Activated CD8-positive, alpha-beta T cell treated with anti-CD3 and anti-CD28 coated beads for 36 hours (primary cell): ENCODE data around the gene PPEF2. TPM values are rescaled to one million over a fixed set of nuclear protein-coding genes. Genes with fewer than 3 reads are reported as not detected.
"Not testable (repeated sequence)": the region's sequence is repeated elsewhere in the genome, so short reads cannot be mapped to it uniquely, and the experiment has no call there.

ENCODE experiments used
- ATAC-seq: fragments of 200-7000 bp; cut with Tn5 transposase; one replicate; pipeline ENCODE4 v1.10.0; 2021; ENCODE audit warnings: mild to moderate bottlenecking, moderate library complexity
- CTCF ChIA-PET: fragments of 350-600 bp; sonication (Branson Sonifier 250); formaldehyde crosslinking; loops from one replicate; lab custom pipeline; 2021; ENCODE audit warnings: antibody characterized with exemption; lab: Charles Lee
- POLR2A ChIA-PET: fragments of 350-600 bp; sonication (Branson Sonifier 250); formaldehyde crosslinking; loops from one replicate; lab custom pipeline; 2021; ENCODE audit warnings: antibody characterized with exemption; lab: Charles Lee
- DNase-seq: peaks from one replicate; pipeline ENCODE4 v3.0.0-alpha.2; 2020
- H3K27ac Mint-ChIP-seq: one replicate; pipeline ENCODE4 v1.8.0; 2021; ENCODE audit warnings: mild to moderate bottlenecking, mixed read lengths
- H3K27me3 Mint-ChIP-seq: one replicate; pipeline ENCODE4 v1.8.0; 2021; ENCODE audit warnings: mixed read lengths
- H3K36me3 Mint-ChIP-seq: one replicate; pipeline ENCODE4 v1.8.0; 2021; ENCODE audit warnings: low read depth, mixed read lengths
- H3K4me1 Mint-ChIP-seq: one replicate; pipeline ENCODE4 v1.8.0; 2021; ENCODE audit warnings: low read depth, mixed read lengths
- H3K4me3 Mint-ChIP-seq: one replicate; pipeline ENCODE4 v1.8.0; 2021; ENCODE audit warnings: mild to moderate bottlenecking, moderate library complexity, mixed read lengths
- H3K9me3 Mint-ChIP-seq: one replicate; pipeline ENCODE4 v1.8.0; 2021; ENCODE audit warnings: mixed read lengths
- intact Hi-C: fragments of 100-400 bp; cut with micrococcal nuclease; formaldehyde crosslinking; loops from one replicate; pipeline ENCODE4 v1.10.0; 2022
- total RNA-seq, 2 experiments: library from RNA; stranded (reverse); gene quantifications; one replicate each; pipeline ENCODE4 v1.2.3, GENCODE V29; 2021
- TF ChIP-seq, protein P1 (sequence below): fragments of 200-600 bp; IDR thresholded peaks from one replicate; pipeline ENCODE4 v1.8.0; 2022; ENCODE audit warnings: antibody characterized with exemption, mild to moderate bottlenecking

PPEF2 gene
- total RNA-seq, 2 experiments from 2014 or later: 0.11 to 0.25 TPM

DNA sequence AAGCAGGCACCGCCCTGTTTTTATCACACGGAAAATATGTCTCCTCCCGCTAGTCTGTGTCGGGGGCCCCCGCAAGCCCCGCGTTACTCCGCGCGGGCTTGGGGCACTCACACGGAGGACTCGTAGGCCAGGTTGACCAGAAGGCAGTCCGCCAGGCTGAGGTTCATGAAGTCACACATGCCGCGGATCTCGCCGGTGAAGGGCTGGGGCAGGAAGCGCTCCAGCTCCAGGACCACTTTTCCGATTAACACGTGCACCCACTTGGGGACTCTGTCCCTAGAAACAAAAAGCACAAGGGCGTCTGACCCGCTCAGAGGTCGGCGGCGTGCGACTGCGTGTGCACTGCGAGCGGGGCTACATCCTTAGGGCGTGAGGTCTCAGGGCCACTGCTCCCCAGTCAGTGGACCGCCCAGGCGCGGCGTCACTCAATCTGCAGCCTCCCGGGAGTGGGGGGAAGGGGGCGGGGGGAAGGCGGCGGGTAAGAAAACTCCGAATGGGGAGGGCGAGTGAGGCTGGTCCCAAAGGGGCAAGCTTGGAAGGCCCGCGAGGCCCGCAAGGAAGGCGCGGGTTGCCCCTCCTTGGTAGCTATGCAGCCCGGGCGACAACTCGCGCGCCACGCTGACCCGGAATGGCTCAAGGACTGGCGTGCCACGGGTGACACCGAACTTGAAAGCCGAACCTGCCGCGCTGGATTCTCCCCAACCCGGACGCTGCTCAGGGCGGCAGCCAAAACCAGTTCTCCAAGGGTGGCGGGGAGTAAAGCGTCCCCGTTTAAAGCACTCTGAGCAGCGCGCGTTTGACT, 37.8 kb upstream of the PPEF2 start:
- intact Hi-C loops: no loop called here
- Mint-ChIP-seq H3K4me3 (peak overlapping the region; percentile 98), H3K27ac (peak overlapping the region; percentile 98), H3K27me3 (no peaks in the 10 kb centered on the region), H3K9me3 (no peaks in the 10 kb centered on the region), H3K36me3 (peaks cover 20% of the 10 kb centered on the region), H3K4me1 (peaks cover 11% of the 10 kb centered on the region)
- ATAC-seq (peak; percentile 78), DNase-seq (peak; percentile 85)
- POLR2A ChIA-PET: interaction anchor here (0.6 to 1.0 kb wide), 5 partner anchors 9 to 275 kb away, joined by 3 to 4 read pairs (median 3); no protein-coding TSS in a partner anchor
- TF ChIP-seq, protein P1, sequence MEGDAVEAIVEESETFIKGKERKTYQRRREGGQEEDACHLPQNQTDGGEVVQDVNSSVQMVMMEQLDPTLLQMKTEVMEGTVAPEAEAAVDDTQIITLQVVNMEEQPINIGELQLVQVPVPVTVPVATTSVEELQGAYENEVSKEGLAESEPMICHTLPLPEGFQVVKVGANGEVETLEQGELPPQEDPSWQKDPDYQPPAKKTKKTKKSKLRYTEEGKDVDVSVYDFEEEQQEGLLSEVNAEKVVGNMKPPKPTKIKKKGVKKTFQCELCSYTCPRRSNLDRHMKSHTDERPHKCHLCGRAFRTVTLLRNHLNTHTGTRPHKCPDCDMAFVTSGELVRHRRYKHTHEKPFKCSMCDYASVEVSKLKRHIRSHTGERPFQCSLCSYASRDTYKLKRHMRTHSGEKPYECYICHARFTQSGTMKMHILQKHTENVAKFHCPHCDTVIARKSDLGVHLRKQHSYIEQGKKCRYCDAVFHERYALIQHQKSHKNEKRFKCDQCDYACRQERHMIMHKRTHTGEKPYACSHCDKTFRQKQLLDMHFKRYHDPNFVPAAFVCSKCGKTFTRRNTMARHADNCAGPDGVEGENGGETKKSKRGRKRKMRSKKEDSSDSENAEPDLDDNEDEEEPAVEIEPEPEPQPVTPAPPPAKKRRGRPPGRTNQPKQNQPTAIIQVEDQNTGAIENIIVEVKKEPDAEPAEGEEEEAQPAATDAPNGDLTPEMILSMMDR: no peak
- CTCF ChIA-PET: interaction anchor here (0.9 to 2.0 kb wide), 5 partner anchors 24 to 215 kb away, joined by 3 to 5 read pairs (median 4); partner anchors contain the start of genes PPEF2 and USO1

DNA sequence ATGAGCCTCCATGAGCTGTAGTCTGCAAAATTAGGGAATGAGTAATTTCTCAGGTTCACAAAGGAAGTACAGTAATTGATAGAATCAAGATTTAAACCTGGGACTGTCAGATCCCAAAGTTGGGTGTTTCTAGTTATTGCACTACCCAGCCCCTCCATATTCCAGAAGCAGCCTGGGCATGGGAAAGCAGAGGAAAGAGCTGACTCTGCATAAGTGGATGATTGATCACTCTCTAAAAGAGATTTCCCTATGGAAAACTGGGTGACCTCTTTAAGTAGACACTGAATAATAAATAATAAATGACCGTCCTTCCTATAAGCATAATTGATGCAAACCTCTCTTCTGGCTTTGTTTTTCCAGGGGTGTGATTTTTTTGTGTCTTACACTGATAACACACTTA, 33.4 kb upstream of the PPEF2 start:
- TF ChIP-seq, protein P1: no peak
- CTCF ChIA-PET: interaction anchor here (1.6 kb wide), 1 partner anchor 40 kb away, joined by 3 read pairs; no protein-coding TSS in a partner anchor
- H3K36me3 Mint-ChIP-seq: peaks cover 33% of the 10 kb centered on the region
- no peaks in the 10 kb centered on the region for H3K27me3 Mint-ChIP-seq
- intact Hi-C loops: no loop called here
- H3K4me1 Mint-ChIP-seq: peaks cover 11% of the 10 kb centered on the region
- no peak overlapping the region for H3K4me3 Mint-ChIP-seq
- ATAC-seq: no peak
- POLR2A ChIA-PET: interaction anchor here (0.6 kb wide), 1 partner anchor 266 kb away, joined by 3 read pairs; no protein-coding TSS in a partner anchor
- no peak for DNase-seq
- H3K9me3 Mint-ChIP-seq: no peaks in the 10 kb centered on the region
- no peak overlapping the region for H3K27ac Mint-ChIP-seq

DNA sequence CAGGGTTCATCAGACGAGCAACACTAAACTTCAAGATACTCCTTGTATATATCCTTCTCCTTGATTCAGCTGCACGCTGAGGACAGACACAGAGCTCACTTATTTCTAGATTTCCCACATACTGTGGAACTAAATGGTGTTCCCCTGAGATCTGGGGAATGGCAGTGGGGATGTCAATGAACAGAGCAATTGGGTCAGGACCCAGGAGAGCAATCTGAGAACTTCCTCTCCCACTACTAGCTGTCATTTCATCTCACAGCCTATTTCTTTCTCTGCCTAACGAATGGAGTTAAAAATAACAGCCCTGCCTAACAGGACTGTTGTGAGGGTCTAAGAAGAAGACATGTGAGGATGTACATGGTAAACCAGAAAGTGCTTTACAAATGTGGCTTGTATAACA, 27.9 kb upstream of the PPEF2 start:
- Mint-ChIP-seq H3K4me3 (no peak overlapping the region), H3K4me1 (no peaks in the 10 kb centered on the region), H3K27me3 (no peaks in the 10 kb centered on the region), H3K9me3 (no peaks in the 10 kb centered on the region), H3K36me3 (peaks cover 30% of the 10 kb centered on the region), H3K27ac (no peak overlapping the region)
- ATAC-seq (no peak), DNase-seq (no peak)
- ChIA-PET CTCF (interaction anchor here (0.6 to 0.7 kb wide), 2 partner anchors 68 to 1533 kb away, joined by 3 to 4 read pairs; no protein-coding TSS in a partner anchor), POLR2A (interaction anchor here (1.0 to 2.1 kb wide), 2 partner anchors 9 to 18 kb away, joined by 3 to 4 read pairs; no protein-coding TSS in a partner anchor)
- TF ChIP-seq, protein P1: no peak
- intact Hi-C loops: no loop called here

DNA sequence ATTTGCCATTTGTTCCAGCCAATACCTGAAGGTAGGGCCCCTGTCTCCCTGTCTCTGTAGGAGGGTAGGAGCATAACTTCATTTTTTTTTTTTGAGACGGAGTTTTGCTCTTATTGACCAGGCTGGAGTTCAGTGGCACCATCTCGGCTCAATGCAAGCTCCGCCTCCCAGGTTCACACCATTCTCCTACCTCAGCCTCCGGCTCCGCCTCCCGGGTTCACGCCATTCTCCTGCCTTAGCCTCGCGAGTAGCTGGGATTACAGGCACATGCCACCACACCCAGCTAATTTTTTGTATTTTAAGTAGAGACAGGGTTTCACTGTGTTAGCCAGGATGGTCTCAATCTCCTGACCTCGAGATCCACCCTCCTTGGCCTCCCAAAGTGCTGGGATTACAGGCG, 22.7 kb upstream of the PPEF2 start:
- ATAC-seq, DNase-seq, H3K4me1 Mint-ChIP-seq, POLR2A ChIA-PET, intact Hi-C loops, H3K27me3 Mint-ChIP-seq, H3K9me3 Mint-ChIP-seq, H3K4me3 Mint-ChIP-seq, H3K27ac Mint-ChIP-seq: not testable (repeated sequence)
- peaks cover 42% of the 10 kb centered on the region for H3K36me3 Mint-ChIP-seq
- CTCF ChIA-PET: interaction anchor here (0.8 to 1.7 kb wide), 3 partner anchors 9 to 30 kb away, joined by 3 to 6 read pairs (median 4); no protein-coding TSS in a partner anchor

DNA sequence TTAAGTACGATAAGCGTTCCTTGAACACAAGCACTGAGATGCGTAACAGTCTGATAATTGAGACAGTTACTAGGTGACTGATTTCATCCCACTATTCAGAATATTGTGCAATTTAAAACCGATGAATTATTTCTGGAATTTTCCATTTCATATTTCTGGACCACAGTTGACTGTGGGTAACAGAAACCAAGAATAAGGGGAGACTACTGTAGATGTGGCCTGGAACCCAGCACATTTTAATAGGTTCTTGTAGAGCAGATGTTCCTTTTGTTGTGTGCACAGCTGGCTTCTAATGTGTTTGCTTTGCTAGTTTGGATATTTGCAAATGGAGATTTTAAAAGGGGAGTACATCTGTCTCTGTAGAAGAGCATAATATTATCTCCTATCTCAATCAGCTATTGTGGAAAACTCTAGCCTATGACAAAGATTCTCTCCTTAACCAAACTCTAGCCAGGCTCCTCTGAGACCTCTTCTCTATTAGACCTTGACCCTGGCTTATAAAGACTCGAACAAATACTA, 22.1 kb upstream of the PPEF2 start:
- Mint-ChIP-seq H3K4me1 (no peaks in the 10 kb centered on the region), H3K27me3 (no peaks in the 10 kb centered on the region), H3K4me3 (no peak overlapping the region), H3K27ac (no peak overlapping the region), H3K36me3 (peaks cover 44% of the 10 kb centered on the region), H3K9me3 (no peaks in the 10 kb centered on the region)
- ATAC-seq: no peak
- DNase-seq: no peak
- intact Hi-C loops: no loop called here
- POLR2A ChIA-PET: no interaction called here
- TF ChIP-seq, protein P1: no peak
- CTCF ChIA-PET: interaction anchor here (1.2 to 1.7 kb wide), 2 partner anchors 8 to 29 kb away, joined by 3 to 6 read pairs; no protein-coding TSS in a partner anchor
